Colonic mucosa (tissue), 4 donors: ENCODE data around the gene CEACAM6. TPM values are rescaled to one million over a fixed set of nuclear protein-coding genes. Genes with fewer than 3 reads are reported as not detected.

Experiments used
- DNase-seq: peaks from one replicate; pipeline ENCODE4 v3.0.0-alpha.2; 2020
- H3K27ac ChIP-seq: fragments of 200-600 bp; one replicate; pipeline ENCODE4 v1.8.0; 2021
- H3K27me3 ChIP-seq: fragments of 200-600 bp; one replicate; pipeline ENCODE4 v1.8.0; 2021
- H3K36me3 ChIP-seq: fragments of 200-600 bp; one replicate; pipeline ENCODE4 v1.8.0; 2021
- H3K4me1 ChIP-seq: fragments of 200-600 bp; one replicate; pipeline ENCODE4 v1.8.0; 2021; ENCODE audit warnings: mild to moderate bottlenecking
- H3K4me3 ChIP-seq: fragments of 200-600 bp; one replicate; pipeline ENCODE4 v1.8.0; 2021
- H3K9ac ChIP-seq, 2 donors: one replicate each; pipeline ENCODE4 v1.7.0; 2013; ENCODE audit warnings: control low read depth in 2 of 2, low read depth in 2 of 2, low read length in 2 of 2
- H3K9me3 ChIP-seq: fragments of 200-600 bp; one replicate; pipeline ENCODE4 v1.8.0; 2021
- CTCF ChIP-seq: fragments of 200-600 bp; IDR thresholded peaks from one replicate; pipeline ENCODE4 v1.8.0; 2022; ENCODE audit warnings: antibody characterized with exemption, mild to moderate bottlenecking
- intact Hi-C: fragments of 100-400 bp; cut with DNase I; formaldehyde crosslinking; loops from one replicate; pipeline ENCODE4 v1.14.1; 2022
- total RNA-seq, 2 donors: library from RNA; stranded (reverse); fragmentation: NEBNext Ultra II Directional in 1 of 2; extraction: Animal tissue kit (Norgen Biotek cat#: 25700) in 1 of 2; gene quantifications; one replicate each; pipeline ENCODE4 v1.2.1, GENCODE V29; 2021
- donor health status: healthy.
- donor health status: DM: no; HTN: no; CAD: no.
- donor health status: DM: no; HTN: no; CAD: no.

CEACAM6 gene
- total RNA-seq, 2 donors from 2014 or later: 260 to 655 TPM

- intact Hi-C loops: no loop called here
- DNase-seq: no peak
These were observed 28.8 kb upstream of the CEACAM6 start for GRCh38 chr19:41726493-41726892.

GRCh38 chr19:41734156-41734555 is 21.2 kb upstream of the CEACAM6 start:
- DNase-seq: no peak
- peak overlapping the region; percentile 86 for H3K27ac ChIP-seq
- no peaks in the 10 kb centered on the region for H3K9me3 ChIP-seq

More at GRCh38 chr19:41726493-41726892, 28.8 kb upstream of the CEACAM6 start:
- no peaks in the 10 kb centered on the region for H3K4me1 ChIP-seq
- no peaks in the 10 kb centered on the region for H3K27me3 ChIP-seq
- H3K27ac ChIP-seq: peak overlapping the region; percentile 50
- H3K9ac ChIP-seq: no peak overlapping the region
- no peaks in the 10 kb centered on the region for H3K9me3 ChIP-seq
- no peak for TF ChIP-seq CTCF
- H3K36me3 ChIP-seq: no peaks in the 10 kb centered on the region
- H3K4me3 ChIP-seq: no peak overlapping the region

GRCh38 chr19:41734585-41734984 is 20.7 kb upstream of the CEACAM6 start:
- Histone ChIP-seq H3K9me3 (no peaks in the 10 kb centered on the region), H3K27me3 (no peaks in the 10 kb centered on the region), H3K9ac (peak overlapping the region; percentile 16 to 81), H3K4me3 (no peak overlapping the region), H3K27ac (peak overlapping the region; percentile 86), H3K36me3 (no peaks in the 10 kb centered on the region), H3K4me1 (peaks cover 8% of the 10 kb centered on the region)
- TF ChIP-seq CTCF: no peak
- intact Hi-C loops: no loop called here
- peak; percentile 90 for DNase-seq

More at GRCh38 chr19:41734156-41734555, 21.2 kb upstream of the CEACAM6 start:
- intact Hi-C loops: no loop called here
- H3K4me3 ChIP-seq: no peak overlapping the region
- peak overlapping the region; percentile 26 to 60 for H3K9ac ChIP-seq
- H3K36me3 ChIP-seq: no peaks in the 10 kb centered on the region
- peaks cover 4% of the 10 kb centered on the region for H3K4me1 ChIP-seq
- no peak for TF ChIP-seq CTCF
- no peaks in the 10 kb centered on the region for H3K27me3 ChIP-seq

GRCh38 chr19:41735071-41735600 is 20.2 kb upstream of the CEACAM6 start:
- no peak for DNase-seq
- Histone ChIP-seq H3K4me1 (peaks cover 8% of the 10 kb centered on the region), H3K27ac (peak overlapping the region; percentile 86), H3K4me3 (no peak overlapping the region), H3K9ac (peak overlapping the region; percentile 16 to 81), H3K36me3 (no peaks in the 10 kb centered on the region), H3K27me3 (no peaks in the 10 kb centered on the region), H3K9me3 (no peaks in the 10 kb centered on the region)
- intact Hi-C loops: no loop called here
- no peak for TF ChIP-seq CTCF

GRCh38 chr19:41739361-41739760 is 16.0 kb upstream of the CEACAM6 start:
- H3K9ac ChIP-seq: no peak overlapping the region
- H3K36me3 ChIP-seq: no peaks in the 10 kb centered on the region
- H3K9me3 ChIP-seq: no peaks in the 10 kb centered on the region
- H3K27ac ChIP-seq: no peak overlapping the region
- DNase-seq: no peak
- no peak for TF ChIP-seq CTCF
- intact Hi-C loops: no loop called here
- H3K4me1 ChIP-seq: peaks cover 8% of the 10 kb centered on the region
- no peak overlapping the region for H3K4me3 ChIP-seq
- no peaks in the 10 kb centered on the region for H3K27me3 ChIP-seq
